HepG2 (cell line): ENCODE measurements around the gene TMEM154. TPM values are rescaled to one million over a fixed set of nuclear protein-coding genes. Genes with fewer than 3 reads are reported as not detected.

Source experiments
- ATAC-seq: fragments of 200-7000 bp; cut with Tn5 transposase; 3 replicates; pipeline ENCODE4 v1.9.1; 2020; ENCODE audit warnings: mild to moderate bottlenecking, moderate library complexity
- BruUV-seq: library from RNA; stranded (reverse); fragments of 400-500 nt; replicated peaks from 2 replicates; lab custom pipeline; 2021; lab: Mats Ljungman, UMichigan
- CTCF ChIA-PET: fragments of 300-600 bp; formaldehyde crosslinking; extraction: SDS; loops from one replicate; lab custom pipeline; 2021; ENCODE audit warnings: low total read pairs, inconsistent platforms, low intra/inter-chr PET ratio; lab: Yijun Ruan, JAX
- POLR2A ChIA-PET: fragments of 350-600 bp; sonication (Branson Sonifier 250); formaldehyde crosslinking; loops from one replicate; lab custom pipeline; 2020; ENCODE audit warnings: antibody characterized with exemption, inconsistent platforms; lab: Yijun Ruan, JAX
- DNase-seq: peaks from one replicate; pipeline ENCODE4 v3.0.0-alpha.2; 2015; ENCODE audit warnings: low spot score
- FAIRE-seq: peaks from 3 replicates; lab custom pipeline; 2011; peaks lifted over from hg19 to GRCh38; lab: Jason Lieb, UNC
- H2AFZ ChIP-seq: one replicate; pipeline ENCODE4 v1.6.1; 2011; ENCODE audit warnings: low read length, inconsistent platforms
- H3K27ac ChIP-seq: fragments of 300-600 bp; 3 replicates; pipeline ENCODE4 v1.8.0; 2011; ENCODE audit warnings: mixed run types, mild to moderate bottlenecking, mixed read lengths, low read length, inconsistent platforms; ENCODE audit not compliant: insufficient read depth; ENCODE audit errors: extremely low read length
- H3K27me3 ChIP-seq, 2 experiments: fragments of 200-600 bp in 1 of 2; 2 replicates in 1 of 2; 3 replicates in 1 of 2; pipeline versions ENCODE4 v1.6.0 to v1.8.0; 2011; ENCODE audit warnings: low read length in 2 of 2, mild to moderate bottlenecking in 2 of 2, moderate library complexity in 2 of 2, inconsistent platforms in 1 of 2; ENCODE audit not compliant: insufficient read depth in 2 of 2, control insufficient read depth in 1 of 2
- H3K36me3 ChIP-seq, 2 experiments: fragments of 200-600 bp in 1 of 2; replicated peaks in 1 of 2; 2 replicates in 1 of 2; 3 replicates in 1 of 2; pipeline versions ENCODE4 v1.5.1 to v1.8.0; 2011; ENCODE audit warnings: low read length in 2 of 2, inconsistent platforms in 1 of 2; ENCODE audit not compliant: insufficient read depth in 2 of 2, control insufficient read depth in 1 of 2
- H3K4me1 ChIP-seq: 2 replicates; pipeline ENCODE4 v1.5.1; 2012; ENCODE audit warnings: low read length, inconsistent platforms; ENCODE audit not compliant: insufficient read depth
- H3K4me2 ChIP-seq: 2 replicates; pipeline ENCODE4 v1.6.0; 2011; ENCODE audit warnings: low read depth, low read length, inconsistent platforms
- H3K4me3 ChIP-seq, 3 experiments: fragments of 200-600 bp in 1 of 3; sonication (generic), shearing (Covaris generic) in 1 of 3; replicated peaks in 1 of 3; 2 replicates each; pipeline ENCODE4 v1.5.1; 2011 to 2016; ENCODE audit warnings: low read length in 3 of 3, inconsistent platforms in 2 of 3, low read depth in 2 of 3, mild to moderate bottlenecking in 2 of 3, control low read depth in 1 of 3, mixed read lengths in 1 of 3; ENCODE audit not compliant: insufficient read depth in 1 of 3
- H3K79me2 ChIP-seq: one replicate; pipeline ENCODE4 v1.6.1; 2011; ENCODE audit warnings: low read length, inconsistent platforms; ENCODE audit not compliant: insufficient read depth
- H3K9ac ChIP-seq: 2 replicates; pipeline ENCODE4 v1.6.0; 2011; ENCODE audit warnings: mild to moderate bottlenecking, low read depth, low read length, inconsistent platforms; ENCODE audit not compliant: insufficient read depth
- H3K9me3 ChIP-seq: 2 replicates; pipeline ENCODE4 v1.5.1; 2012; ENCODE audit warnings: mild to moderate bottlenecking, low read length
- H4K20me1 ChIP-seq: 2 replicates; pipeline ENCODE4 v1.6.0; 2011; ENCODE audit warnings: inconsistent platforms, mild to moderate bottlenecking, low read length, moderate library complexity; ENCODE audit not compliant: insufficient read depth
- NFKBIZ ChIP-seq: IDR thresholded peaks from 2 replicates; pipeline ENCODE4 v1.6.1; 2018; ENCODE audit warnings: missing genetic modification reagents, missing compliant biosample characterization
- ZNF143 ChIP-seq: sonication (generic); formaldehyde crosslinking; IDR thresholded peaks from 2 replicates; pipeline ENCODE4 v1.4.0; 2020; ENCODE audit warnings: missing genetic modification reagents
- ZNF607 ChIP-seq: sonication (generic); formaldehyde crosslinking; IDR thresholded peaks from 2 replicates; pipeline ENCODE4 v1.5.1; 2020; ENCODE audit warnings: missing genetic modification reagents, mild to moderate bottlenecking, borderline replicate concordance
- ZNF816 ChIP-seq: sonication (generic); formaldehyde crosslinking; IDR thresholded peaks from 2 replicates; pipeline ENCODE4 v1.8.0; 2022; ENCODE audit warnings: missing genetic modification reagents, mild to moderate bottlenecking, borderline replicate concordance
- WGBS: methylation state at CpG from one replicate; pipeline ENCODE4 v1.1.6; 2017; ENCODE audit warnings: low lambda C conversion rate; 5-methylcytosine and 5-hydroxymethylcytosine counted together
- in situ Hi-C: cut with HindIII; loops from 2 replicates; pipeline ENCODE4 v1.10.0; 2017; ENCODE audit warnings: low pct_unique_long_range_greater_than_20kb; ENCODE audit not compliant: extremely low pct_ligation_motif_present
- intact Hi-C: fragments of 100-400 bp; cut with micrococcal nuclease; formaldehyde crosslinking; loops from one replicate; pipeline ENCODE4 v1.10.0; 2022; ENCODE audit not compliant: unreplicated experiment
- polyA plus RNA-seq, 8 experiments: library from polyadenylated mRNA; depleted of rRNA in 3 of 8; stranded (reverse) in 7 of 8; unstranded in 1 of 8; fragments of >200 nt; fragmentation: Illumina TruSeq in 4 of 8; extraction: Trizol in 4 of 8; gene quantifications; 2 replicates each; pipeline versions ENCODE4 v1.2.1 to v1.2.3, GENCODE V29; 2011 to 2016; ENCODE audit warnings: low read depth in 4 of 8, missing spikeins in 1 of 8, mixed read lengths in 1 of 8; ENCODE audit not compliant: insufficient read depth in 1 of 8
- total RNA-seq, 5 experiments: library from RNA; depleted of rRNA; stranded (reverse); fragments of >200 nt; fragmentation: Illumina TruSeq; extraction: Trizol; gene quantifications; 2 replicates each; pipeline ENCODE4 v1.2.3, GENCODE V29; 2016; ENCODE audit warnings: low read depth in 1 of 5
- TF ChIP-seq, protein P1 (sequence below): sonication (generic); formaldehyde crosslinking; IDR thresholded peaks from 2 replicates; pipeline ENCODE4 v1.5.0; 2020; ENCODE audit warnings: mild to moderate bottlenecking, missing genetic modification reagents, borderline replicate concordance
- TF ChIP-seq, protein P2 (sequence below): sonication (generic); formaldehyde crosslinking; IDR thresholded peaks from 2 replicates; pipeline ENCODE4 v1.4.0; 2020; ENCODE audit warnings: mild to moderate bottlenecking, missing genetic modification reagents

The TMEM154 gene
- total and polyA plus RNA-seq, 2 of the 13 experiments (the other 11 are each of a cell fraction or from before 2014, with no cell fraction given) = 0.03 TPM; not detected in 1

DNA sequence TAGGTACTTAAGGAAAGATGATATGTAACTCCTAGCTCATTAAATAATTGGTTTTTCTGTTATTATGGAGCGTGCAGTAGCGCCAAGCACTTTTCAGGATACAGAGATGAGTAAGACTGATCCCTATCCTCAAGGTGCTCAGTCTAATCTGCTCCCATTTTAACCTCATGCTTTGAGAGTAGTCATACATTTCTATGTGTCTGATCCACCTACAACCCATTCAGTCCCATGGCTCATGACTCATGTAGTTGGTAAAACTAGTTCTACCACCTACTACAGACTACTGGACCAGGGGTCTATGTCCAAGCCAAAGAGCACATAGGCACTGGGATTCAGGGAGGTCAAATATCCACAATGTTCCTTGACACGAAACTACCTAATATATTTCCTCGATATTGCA lies 60.8 kb downstream of the TMEM154 start:
- intact Hi-C loops = no loop called here
- Histone ChIP-seq H3K27me3 (peaks cover 0 to 13% of the 10 kb centered on the region in 2 experiments; a peak in 2 of 5 replicates), H3K79me2 (no peaks in the 10 kb centered on the region), H3K4me3 (no peak overlapping the region), H3K9ac (no peak overlapping the region), H3K27ac (no peak overlapping the region), H3K4me2 (no peak overlapping the region), H3K9me3 (no peaks in the 10 kb centered on the region), H2AFZ (no peak overlapping the region), H3K4me1 (no peaks in the 10 kb centered on the region), H4K20me1 (no peaks in the 10 kb centered on the region), H3K36me3 (no peaks in the 10 kb centered on the region)
- ChIA-PET POLR2A (no interaction called here), CTCF (no interaction called here)
- BruUV-seq = no TSS peak
- in situ Hi-C loops = no loop called here
- TF ChIP-seq ZNF816 (CRISPR knock-in tag) (no peak), NFKBIZ (CRISPR knock-in tag) (no peak), ZNF143 (no peak), ZNF607 (CRISPR knock-in tag) (no peak)
- TF ChIP-seq, protein P1, sequence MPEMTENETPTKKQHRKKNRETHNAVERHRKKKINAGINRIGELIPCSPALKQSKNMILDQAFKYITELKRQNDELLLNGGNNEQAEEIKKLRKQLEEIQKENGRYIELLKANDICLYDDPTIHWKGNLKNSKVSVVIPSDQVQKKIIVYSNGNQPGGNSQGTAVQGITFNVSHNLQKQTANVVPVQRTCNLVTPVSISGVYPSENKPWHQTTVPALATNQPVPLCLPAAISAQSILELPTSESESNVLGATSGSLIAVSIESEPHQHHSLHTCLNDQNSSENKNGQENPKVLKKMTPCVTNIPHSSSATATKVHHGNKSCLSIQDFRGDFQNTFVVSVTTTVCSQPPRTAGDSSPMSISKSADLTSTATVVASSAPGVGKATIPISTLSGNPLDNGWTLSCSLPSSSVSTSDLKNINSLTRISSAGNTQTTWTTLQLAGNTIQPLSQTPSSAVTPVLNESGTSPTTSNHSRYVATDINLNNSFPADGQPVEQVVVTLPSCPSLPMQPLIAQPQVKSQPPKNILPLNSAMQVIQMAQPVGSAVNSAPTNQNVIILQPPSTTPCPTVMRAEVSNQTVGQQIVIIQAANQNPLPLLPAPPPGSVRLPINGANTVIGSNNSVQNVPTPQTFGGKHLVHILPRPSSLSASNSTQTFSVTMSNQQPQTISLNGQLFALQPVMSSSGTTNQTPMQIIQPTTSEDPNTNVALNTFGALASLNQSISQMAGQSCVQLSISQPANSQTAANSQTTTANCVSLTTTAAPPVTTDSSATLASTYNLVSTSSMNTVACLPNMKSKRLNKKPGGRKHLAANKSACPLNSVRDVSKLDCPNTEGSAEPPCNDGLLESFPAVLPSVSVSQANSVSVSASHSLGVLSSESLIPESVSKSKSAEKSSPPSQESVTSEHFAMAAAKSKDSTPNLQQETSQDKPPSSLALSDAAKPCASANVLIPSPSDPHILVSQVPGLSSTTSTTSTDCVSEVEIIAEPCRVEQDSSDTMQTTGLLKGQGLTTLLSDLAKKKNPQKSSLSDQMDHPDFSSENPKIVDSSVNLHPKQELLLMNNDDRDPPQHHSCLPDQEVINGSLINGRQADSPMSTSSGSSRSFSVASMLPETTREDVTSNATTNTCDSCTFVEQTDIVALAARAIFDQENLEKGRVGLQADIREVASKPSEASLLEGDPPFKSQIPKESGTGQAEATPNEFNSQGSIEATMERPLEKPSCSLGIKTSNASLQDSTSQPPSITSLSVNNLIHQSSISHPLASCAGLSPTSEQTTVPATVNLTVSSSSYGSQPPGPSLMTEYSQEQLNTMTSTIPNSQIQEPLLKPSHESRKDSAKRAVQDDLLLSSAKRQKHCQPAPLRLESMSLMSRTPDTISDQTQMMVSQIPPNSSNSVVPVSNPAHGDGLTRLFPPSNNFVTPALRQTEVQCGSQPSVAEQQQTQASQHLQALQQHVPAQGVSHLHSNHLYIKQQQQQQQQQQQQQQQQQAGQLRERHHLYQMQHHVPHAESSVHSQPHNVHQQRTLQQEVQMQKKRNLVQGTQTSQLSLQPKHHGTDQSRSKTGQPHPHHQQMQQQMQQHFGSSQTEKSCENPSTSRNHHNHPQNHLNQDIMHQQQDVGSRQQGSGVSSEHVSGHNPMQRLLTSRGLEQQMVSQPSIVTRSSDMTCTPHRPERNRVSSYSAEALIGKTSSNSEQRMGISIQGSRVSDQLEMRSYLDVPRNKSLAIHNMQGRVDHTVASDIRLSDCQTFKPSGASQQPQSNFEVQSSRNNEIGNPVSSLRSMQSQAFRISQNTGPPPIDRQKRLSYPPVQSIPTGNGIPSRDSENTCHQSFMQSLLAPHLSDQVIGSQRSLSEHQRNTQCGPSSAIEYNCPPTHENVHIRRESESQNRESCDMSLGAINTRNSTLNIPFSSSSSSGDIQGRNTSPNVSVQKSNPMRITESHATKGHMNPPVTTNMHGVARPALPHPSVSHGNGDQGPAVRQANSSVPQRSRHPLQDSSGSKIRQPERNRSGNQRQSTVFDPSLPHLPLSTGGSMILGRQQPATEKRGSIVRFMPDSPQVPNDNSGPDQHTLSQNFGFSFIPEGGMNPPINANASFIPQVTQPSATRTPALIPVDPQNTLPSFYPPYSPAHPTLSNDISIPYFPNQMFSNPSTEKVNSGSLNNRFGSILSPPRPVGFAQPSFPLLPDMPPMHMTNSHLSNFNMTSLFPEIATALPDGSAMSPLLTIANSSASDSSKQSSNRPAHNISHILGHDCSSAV (CRISPR knock-in tag) = no peak
- TF ChIP-seq, protein P2, sequence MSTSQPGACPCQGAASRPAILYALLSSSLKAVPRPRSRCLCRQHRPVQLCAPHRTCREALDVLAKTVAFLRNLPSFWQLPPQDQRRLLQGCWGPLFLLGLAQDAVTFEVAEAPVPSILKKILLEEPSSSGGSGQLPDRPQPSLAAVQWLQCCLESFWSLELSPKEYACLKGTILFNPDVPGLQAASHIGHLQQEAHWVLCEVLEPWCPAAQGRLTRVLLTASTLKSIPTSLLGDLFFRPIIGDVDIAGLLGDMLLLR = no peak
- DNase-seq (no peak), ATAC-seq (no peak), FAIRE-seq (no peak)
- WGBS = 3% methylated on average over 4 of the region's 4 CpGs
